Spleen (tissue), 7 donors: ENCODE results near the gene MAP1LC3B.

Experiments
- CTCF ChIP-seq, 11 experiments: fragments of 200-600 bp in 7 of 11; fragments of 450-650 bp in 4 of 11; sonication (generic) in 4 of 11; IDR thresholded peaks in 8 of 11; conservative IDR thresholded peaks in 3 of 11; 1 replicate in 7 of 11; 2 replicates in 4 of 11; pipeline versions ENCODE4 v1.4.0 to v1.8.0; 2016 to 2021; ENCODE audit warnings: antibody characterized with exemption in 11 of 11, inconsistent platforms in 4 of 11, mild to moderate bottlenecking in 1 of 11
- POLR2A ChIP-seq, 3 donors: fragments of 450-650 bp; IDR thresholded peaks; one replicate each; pipeline ENCODE4 v1.5.1; 2017; ENCODE audit warnings: antibody characterized with exemption in 3 of 3, mild to moderate bottlenecking in 1 of 3
- POLR2AphosphoS5 ChIP-seq, 3 donors: sonication (generic); formaldehyde crosslinking; IDR thresholded peaks; one replicate each; pipeline ENCODE4 v1.5.1; 2017; ENCODE audit warnings: antibody characterized with exemption in 3 of 3
- donor health status: DM: no; HTN: no; CAD: no; lungs with moderate emphysema.
- donor health status: DM: no; HTN: no; CAD: no.
- donor health status: DM: no; HTN: no; CAD: no.

GRCh38 chr16:87437327-87437726 is 45.2 kb downstream of the MAP1LC3B start:
- TF ChIP-seq CTCF (IDR thresholded peaks at IDR 0.05 in 8 of 11, conservative IDR thresholded peaks at IDR 0.05 in 3 of 11) (no peak), POLR2A (IDR thresholded peaks at IDR 0.05) (no peak), POLR2AphosphoS5 (IDR thresholded peaks at IDR 0.05) (peak in 1 of 3 donors; percentile 15)
